ENCODE results near the gene ZNF106.

DNA sequence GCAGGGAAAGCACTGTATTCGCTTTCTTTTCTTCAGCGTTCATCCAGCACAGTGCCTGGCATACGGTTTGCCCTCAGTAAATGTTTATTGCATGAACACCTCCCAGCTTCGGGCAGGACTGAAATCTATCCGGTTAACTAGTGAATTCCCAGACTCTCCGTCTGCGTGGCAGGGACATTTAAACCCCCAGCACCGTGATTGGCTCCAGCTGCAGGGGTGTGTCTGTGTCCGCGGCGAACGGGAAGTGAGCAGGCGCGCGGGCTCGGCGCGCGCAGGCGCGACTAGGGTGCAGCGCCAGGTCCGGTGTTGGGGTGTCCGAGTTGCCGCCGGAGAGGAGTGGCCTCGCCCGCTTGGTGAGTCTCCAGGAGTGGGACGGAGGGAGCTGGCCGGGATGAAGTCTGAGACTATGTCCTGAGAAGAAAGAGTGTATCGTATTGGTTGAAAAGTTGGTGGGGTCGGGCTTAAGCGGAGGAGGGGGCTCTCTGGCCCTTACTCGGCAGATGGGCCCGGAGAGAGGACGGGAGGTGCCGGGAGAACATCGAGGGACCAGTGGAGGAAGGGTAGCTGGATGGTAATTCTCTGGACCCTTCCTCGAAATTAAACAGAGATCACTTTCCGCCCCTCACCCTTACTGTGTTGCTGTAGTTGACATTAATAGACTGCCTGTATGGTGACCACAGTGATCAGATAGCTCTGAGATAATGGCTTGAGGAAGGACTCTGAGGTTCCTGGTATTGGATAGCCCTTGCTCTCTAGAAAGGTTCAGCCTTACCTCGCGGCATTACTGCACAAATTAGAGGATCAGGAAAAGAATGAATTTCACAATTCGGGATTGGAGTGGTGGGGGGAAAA is 4.6 kb upstream of the ZNF106 start, which contains the start of gene SNAP23:
- TF ChIP-seq, protein P1, sequence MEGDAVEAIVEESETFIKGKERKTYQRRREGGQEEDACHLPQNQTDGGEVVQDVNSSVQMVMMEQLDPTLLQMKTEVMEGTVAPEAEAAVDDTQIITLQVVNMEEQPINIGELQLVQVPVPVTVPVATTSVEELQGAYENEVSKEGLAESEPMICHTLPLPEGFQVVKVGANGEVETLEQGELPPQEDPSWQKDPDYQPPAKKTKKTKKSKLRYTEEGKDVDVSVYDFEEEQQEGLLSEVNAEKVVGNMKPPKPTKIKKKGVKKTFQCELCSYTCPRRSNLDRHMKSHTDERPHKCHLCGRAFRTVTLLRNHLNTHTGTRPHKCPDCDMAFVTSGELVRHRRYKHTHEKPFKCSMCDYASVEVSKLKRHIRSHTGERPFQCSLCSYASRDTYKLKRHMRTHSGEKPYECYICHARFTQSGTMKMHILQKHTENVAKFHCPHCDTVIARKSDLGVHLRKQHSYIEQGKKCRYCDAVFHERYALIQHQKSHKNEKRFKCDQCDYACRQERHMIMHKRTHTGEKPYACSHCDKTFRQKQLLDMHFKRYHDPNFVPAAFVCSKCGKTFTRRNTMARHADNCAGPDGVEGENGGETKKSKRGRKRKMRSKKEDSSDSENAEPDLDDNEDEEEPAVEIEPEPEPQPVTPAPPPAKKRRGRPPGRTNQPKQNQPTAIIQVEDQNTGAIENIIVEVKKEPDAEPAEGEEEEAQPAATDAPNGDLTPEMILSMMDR (IDR thresholded peaks at IDR 0.05), result no peak
- TF ChIP-seq POLR2A (IDR thresholded peaks at IDR 0.05), result peak in 1 of 2 donors; percentile 94
